ENCODE data around the gene SLTM.
"Not testable (repeated sequence)": the region's sequence is repeated elsewhere in the genome, so short reads cannot be mapped to it uniquely, and the experiment has no call there.

GRCh38 chr15:58833681-58834426 is 99.6 kb downstream of the SLTM start:
- not testable (repeated sequence) for TF ChIP-seq REST (IDR thresholded peaks at IDR 0.05; ENCODE audit: borderline replicate concordance); EP300 (conservative IDR thresholded peaks at IDR 0.05; ENCODE audit: poor library complexity, severe bottlenecking)
